Measurements from ENCODE around the gene CAT. TPM values are rescaled to one million over a fixed set of nuclear protein-coding genes. Genes with fewer than 3 reads are reported as not detected.

CAT gene
- 35.7 to 43.7 TPM (median 39.4 TPM) in 5 replicates for total RNA-seq (2022; extraction: Qiagen RNA extraction)

DNA sequence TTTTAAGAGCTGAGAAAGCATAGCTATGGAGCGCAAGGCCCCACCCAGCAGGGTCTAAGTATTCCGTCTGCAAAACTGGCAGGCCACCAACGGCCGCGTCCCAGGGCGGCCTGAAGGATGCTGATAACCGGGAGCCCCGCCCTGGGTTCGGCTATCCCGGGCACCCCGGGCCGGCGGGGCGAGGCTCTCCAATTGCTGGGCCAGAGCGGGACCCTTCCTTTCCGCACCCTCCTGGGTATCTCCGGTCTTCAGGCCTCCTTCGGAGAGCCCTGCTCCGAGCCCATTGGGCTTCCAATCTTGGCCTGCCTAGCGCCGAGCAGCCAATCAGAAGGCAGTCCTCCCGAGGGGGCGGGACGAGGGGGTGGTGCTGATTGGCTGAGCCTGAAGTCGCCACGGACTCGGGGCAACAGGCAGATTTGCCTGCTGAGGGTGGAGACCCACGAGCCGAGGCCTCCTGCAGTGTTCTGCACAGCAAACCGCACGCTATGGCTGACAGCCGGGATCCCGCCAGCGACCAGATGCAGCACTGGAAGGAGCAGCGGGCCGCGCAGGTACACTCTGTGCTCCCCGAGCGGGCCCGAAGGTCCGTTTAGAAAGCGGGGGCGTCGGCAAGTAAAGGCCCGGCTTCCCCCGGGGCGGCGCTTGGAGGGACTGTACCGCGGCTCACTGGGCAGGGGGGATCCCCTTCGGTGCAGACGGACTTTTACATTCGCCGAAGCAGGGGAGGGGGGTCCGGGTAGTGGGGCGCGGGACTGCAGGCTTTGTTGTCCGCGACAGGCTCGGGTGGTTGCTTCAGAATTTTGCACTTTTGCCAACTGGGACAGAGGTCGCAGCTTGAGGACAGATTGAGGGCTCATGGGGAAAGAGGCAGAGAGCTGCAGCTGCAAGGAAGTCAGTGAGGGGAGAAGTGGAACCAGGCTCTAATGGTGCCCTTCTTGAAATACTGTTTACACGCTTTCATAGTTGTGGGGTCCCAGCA lies at the start of gene CAT:
TSS of gene CAT (plus strand) at position 406 of the 979 bp plus-strand sequence. CDS start at position 486, 80 bp downstream.

DNA sequence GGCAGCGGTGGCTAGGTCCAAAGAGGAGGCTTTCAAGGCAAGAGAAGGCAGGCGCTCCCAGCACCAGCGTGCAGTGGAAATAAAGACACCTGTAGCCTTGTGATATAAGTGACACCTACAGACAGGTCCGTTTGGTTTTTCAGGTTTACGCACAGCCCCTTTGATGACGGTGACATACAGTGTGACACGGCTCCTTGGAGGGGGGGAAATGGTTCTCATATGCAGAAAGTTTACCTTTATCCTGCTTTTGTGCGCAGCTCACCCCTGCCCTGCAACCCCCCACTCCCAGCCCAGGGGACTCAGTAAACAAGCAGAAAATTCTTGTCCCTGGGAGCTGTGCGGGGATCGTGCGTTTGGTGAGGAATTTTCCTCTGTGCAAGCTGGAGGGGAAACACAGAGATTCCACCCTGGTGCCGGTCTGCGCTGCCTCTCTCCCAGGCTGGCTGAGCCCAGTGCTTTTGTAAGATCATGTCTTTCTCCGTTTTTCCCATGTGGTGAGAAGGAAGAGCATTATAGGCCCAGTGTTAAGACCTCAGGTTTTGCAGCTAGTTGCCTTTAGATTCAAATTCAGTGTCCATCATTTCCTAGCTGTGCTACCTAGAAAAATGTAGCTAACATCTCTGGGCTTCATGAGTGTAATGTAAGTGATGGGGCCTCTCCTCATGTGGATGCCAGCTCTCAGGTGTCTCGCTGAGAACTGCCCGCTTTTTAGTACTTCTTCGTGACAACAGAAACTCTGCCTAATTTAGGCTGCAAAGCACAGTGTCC lies 75.1 kb downstream of the CAT start, which contains the start of gene ELF5:
TSS of gene ELF5 (minus strand) at position 113 of the 768 bp plus-strand sequence. CDS start 8,045 bp downstream, outside the sequence.

Other genes starting within 250 kb of the CAT start
- gene ABTB2, start 80.9 kb upstream of the CAT start, total RNA-seq (2022; extraction: Qiagen RNA extraction), result 21.6 to 35.4 TPM (median 29.7 TPM) in 5 replicates
- not detected in 5 replicates for gene ELF5, start 74.9 kb downstream of the CAT start, total RNA-seq (2022; extraction: Qiagen RNA extraction)
- gene EHF, start 182.2 kb downstream of the CAT start, total RNA-seq (2022; extraction: Qiagen RNA extraction), result 0.58 to 0.81 TPM (median 0.69 TPM) in 5 replicates

All from A549 treated with CORT108297 at 1 μM for 4 hours (cell line).